ENCODE measurements around the gene PTP4A2. TPM values are rescaled to one million over a fixed set of nuclear protein-coding genes. Genes with fewer than 3 reads are reported as not detected.

Gene PTP4A2
- polyA plus RNA-seq, 4 donors = 195 to 284 (median 263) TPM

GRCh38 chr1:31866450-31867032 lies 71.6 kb downstream of the PTP4A2 start:
- DNase-seq (ENCODE audit: low read depth in 4 of 4, low spot score in 3 of 4) = no peak

DNA sequence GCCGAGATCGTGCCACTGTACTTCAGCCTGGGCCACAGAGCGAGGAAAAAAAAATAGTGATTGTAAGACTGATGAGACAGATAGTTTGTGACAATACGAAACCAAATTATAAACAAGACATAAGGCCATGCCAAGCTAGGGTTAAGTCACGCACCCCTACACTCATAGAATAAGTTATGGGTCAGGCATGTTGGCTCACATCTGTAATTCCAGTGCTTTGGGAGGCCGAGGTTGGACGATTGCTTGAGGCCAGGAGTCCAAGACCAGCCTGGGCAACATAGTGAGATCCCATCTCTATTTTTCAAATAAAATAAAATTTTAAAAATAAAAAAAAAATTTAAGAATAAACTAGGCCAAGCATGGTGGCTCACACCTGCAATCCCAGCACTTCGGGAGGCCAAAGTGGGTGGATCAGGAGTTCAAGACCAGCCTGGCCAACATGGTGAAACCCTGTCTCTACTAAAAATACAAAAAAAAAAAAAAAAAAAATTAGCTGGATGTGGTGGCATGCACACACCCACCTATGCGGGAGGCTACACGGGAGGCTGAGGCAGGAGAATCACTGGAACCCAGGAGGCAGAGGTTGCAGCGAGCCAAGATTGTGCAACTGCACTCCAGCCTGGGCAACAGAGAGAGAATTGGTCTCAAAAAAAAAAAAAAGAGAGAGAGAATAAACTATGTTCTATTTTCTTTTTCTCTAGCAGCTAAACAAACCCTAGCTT lies 72.3 kb downstream of the PTP4A2 start:
- no peak for DNase-seq (ENCODE audit: low read depth in 4 of 4, low spot score in 3 of 4)

DNA sequence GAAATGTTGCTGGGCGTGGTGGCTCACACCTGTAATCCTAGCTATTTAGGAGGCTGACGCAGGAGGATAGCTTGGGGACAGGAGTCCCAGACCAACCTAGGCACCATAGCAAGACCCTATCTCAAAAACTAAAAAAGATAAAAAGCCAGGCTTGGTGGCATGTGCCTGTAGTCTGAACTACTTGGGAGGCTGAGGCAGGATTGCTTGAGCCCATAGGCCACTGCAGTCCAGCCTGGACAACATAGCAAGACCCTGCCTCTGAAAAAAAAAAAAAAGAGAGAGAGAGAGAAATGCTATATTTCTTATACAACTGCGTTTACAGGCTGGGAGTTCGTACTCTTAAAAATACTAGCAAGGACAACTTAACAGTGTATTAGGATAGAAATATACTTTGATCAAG lies 76.1 kb downstream of the PTP4A2 start:
- DNase-seq (ENCODE audit: low read depth in 4 of 4, low spot score in 3 of 4) = no peak

DNA sequence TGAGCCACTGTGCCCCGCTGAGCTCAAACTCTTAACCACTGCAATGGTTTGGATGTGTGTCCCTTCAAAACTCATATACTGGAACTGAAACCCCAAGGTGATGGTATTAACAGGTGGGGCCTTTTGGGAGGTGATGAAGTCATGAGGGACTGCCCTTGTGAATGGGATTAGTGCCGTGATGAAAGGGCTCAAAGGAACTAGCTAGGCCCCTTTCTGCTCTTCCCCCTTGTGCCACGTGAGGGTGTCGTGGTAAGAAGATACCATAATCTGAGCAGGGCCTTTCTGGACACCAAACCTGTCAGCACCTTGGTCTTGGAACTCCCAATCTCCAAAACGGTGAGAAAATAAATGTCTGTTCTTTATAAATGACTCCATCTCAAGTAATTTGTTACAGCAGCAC lies 76.8 kb downstream of the PTP4A2 start:
- DNase-seq (ENCODE audit: low read depth in 4 of 4, low spot score in 3 of 4) = no peak

DNA sequence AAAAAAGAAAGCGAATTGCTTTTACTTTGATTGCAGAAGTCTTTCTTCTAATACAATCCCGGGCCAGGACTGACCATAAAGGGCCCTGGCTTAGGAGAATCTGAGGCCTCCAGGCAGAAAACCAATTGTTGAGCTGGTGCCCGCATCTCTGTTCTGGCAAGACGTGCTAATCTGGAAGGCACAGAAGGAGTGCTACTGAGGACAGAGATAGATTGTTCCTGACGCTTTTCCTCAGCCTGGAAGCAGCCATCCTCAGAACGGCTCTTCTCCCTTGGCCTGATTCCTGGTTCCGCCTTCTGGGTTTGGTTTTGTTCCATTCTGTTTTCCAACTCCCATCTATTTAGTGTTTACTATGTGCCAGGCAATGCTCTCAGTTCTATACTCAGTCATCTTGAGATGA lies 77.6 kb downstream of the PTP4A2 start:
- DNase-seq (ENCODE audit: low read depth in 4 of 4, low spot score in 3 of 4) = no peak

- DNase-seq (ENCODE audit: low read depth in 4 of 4, low spot score in 3 of 4) = no peak
Measured at GRCh38 chr1:31859719-31860118, 78.4 kb downstream of the PTP4A2 start.

DNA sequence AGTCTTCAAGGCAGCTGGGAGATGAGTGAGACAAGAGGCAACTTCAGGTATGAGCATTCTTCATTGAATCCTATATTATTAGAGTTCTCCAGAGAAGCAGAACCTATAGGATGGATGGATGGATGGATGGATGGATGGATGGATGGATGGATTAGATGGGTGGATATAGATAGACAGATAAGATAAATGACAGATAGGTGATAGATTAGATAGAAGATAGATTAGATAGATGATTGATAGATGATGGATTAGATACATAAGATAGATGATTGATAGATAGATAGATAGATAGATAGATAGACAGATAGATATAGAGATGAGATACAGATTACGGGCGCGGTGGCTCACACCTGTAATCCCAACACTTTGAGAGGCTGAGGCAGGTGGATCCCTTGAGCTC lies 79.1 kb downstream of the PTP4A2 start:
- DNase-seq (ENCODE audit: low read depth in 4 of 4, low spot score in 3 of 4) = no peak

- DNase-seq (ENCODE audit: low read depth in 4 of 4, low spot score in 3 of 4) = no peak
Measured at GRCh38 chr1:31857863-31858262, 80.3 kb downstream of the PTP4A2 start.

Other genes with a start within 250 kb of the PTP4A2 start
- 100 to 1,000 TPM in 1 of 4 donors, 10 to 100 TPM in 3; 41.0 to 284 (median 54.4) TPM for gene COL16A1, start 234.4 kb downstream of the PTP4A2 start, polyA plus RNA-seq (ENCODE audit: insufficient read length in 4 of 4)
- 10 to 100 TPM; 12.0 to 26.6 (median 15.8) TPM for gene ADGRB2, start 174.0 kb downstream of the PTP4A2 start, polyA plus RNA-seq (ENCODE audit: insufficient read length in 4 of 4)
- under 1 TPM in 3 of 4 donors, not detected in 1; 0.26 to 0.37 (median 0.35) TPM for gene SPOCD1, start 122.3 kb downstream of the PTP4A2 start, polyA plus RNA-seq (ENCODE audit: insufficient read length in 4 of 4)
- gene KHDRBS1, start 75.5 kb upstream of the PTP4A2 start, polyA plus RNA-seq (ENCODE audit: insufficient read length in 4 of 4) = 100 to 1,000 TPM; 234 to 302 (median 251) TPM
- 10 to 100 TPM; 17.9 to 25.0 (median 21.3) TPM for gene TMEM39B, start 134.6 kb upstream of the PTP4A2 start, polyA plus RNA-seq (ENCODE audit: insufficient read length in 4 of 4)
- 10 to 100 TPM; 28.3 to 39.6 (median 33.9) TPM for gene KPNA6, start 169.7 kb upstream of the PTP4A2 start, polyA plus RNA-seq (ENCODE audit: insufficient read length in 4 of 4)
- 10 to 100 TPM; 45.2 to 46.7 (median 45.2) TPM for gene TXLNA, start 241.3 kb upstream of the PTP4A2 start, polyA plus RNA-seq (ENCODE audit: insufficient read length in 4 of 4)

All from left renal pelvis (tissue), 4 donors.